NCI-H2081 treated with DMSO at 0.1 percent for 48 hours (cell line): ENCODE results near the gene RAP1GAP2.
A peak's percentile ranks its signal among the peaks of the same experiment; 100 is the strongest.
"Not testable (repeated sequence)": the region's sequence is repeated elsewhere in the genome, so short reads cannot be mapped to it uniquely, and the experiment has no call there.

Source experiments
- DNase-seq: peaks from one replicate; lab custom pipeline; 2025; lab: John Stamatoyannopoulos, UW

Gene RAP1GAP2

GRCh38 chr17:2996810-2997670, 200.8 kb downstream of the RAP1GAP2 start:
- no peak for DNase-seq

GRCh38 chr17:2998469-2998901, 202.2 kb downstream of the RAP1GAP2 start:
- not testable (repeated sequence) for DNase-seq

GRCh38 chr17:3002538-3003295, 206.5 kb downstream of the RAP1GAP2 start:
- no peak for DNase-seq

- DNase-seq: no peak
Measured at GRCh38 chr17:3003296-3004149, 207.3 kb downstream of the RAP1GAP2 start.

- peak; percentile 70 for DNase-seq
Measured at GRCh38 chr17:3004150-3004801, 208.0 kb downstream of the RAP1GAP2 start.

- no peak for DNase-seq
Measured at GRCh38 chr17:3004925-3005324, 208.7 kb downstream of the RAP1GAP2 start.

- DNase-seq: no peak
Measured at GRCh38 chr17:3005696-3006095, 209.5 kb downstream of the RAP1GAP2 start.

GRCh38 chr17:3006801-3007200, 210.6 kb downstream of the RAP1GAP2 start:
- DNase-seq: no peak

GRCh38 chr17:3007651-3008121, 211.4 kb downstream of the RAP1GAP2 start:
- no peak for DNase-seq

- no peak for DNase-seq
Measured at GRCh38 chr17:3008336-3009288, 212.4 kb downstream of the RAP1GAP2 start.

GRCh38 chr17:3009411-3009920, 213.2 kb downstream of the RAP1GAP2 start:
- DNase-seq: no peak

- no peak for DNase-seq
Measured at GRCh38 chr17:3011891-3012290, 215.7 kb downstream of the RAP1GAP2 start.

- DNase-seq: no peak
Measured at GRCh38 chr17:3012926-3013581, 216.8 kb downstream of the RAP1GAP2 start.

- no peak for DNase-seq
Measured at GRCh38 chr17:3015890-3016289, 219.7 kb downstream of the RAP1GAP2 start.

- DNase-seq: no peak
Measured at GRCh38 chr17:3017936-3018335, 221.7 kb downstream of the RAP1GAP2 start.

GRCh38 chr17:3019761-3020160, 223.5 kb downstream of the RAP1GAP2 start:
- no peak for DNase-seq

GRCh38 chr17:3020381-3020780, 224.1 kb downstream of the RAP1GAP2 start:
- no peak for DNase-seq

- no peak for DNase-seq
Measured at GRCh38 chr17:3022197-3022596, 226.0 kb downstream of the RAP1GAP2 start.

- no peak for DNase-seq
Measured at GRCh38 chr17:3024346-3024745, 228.1 kb downstream of the RAP1GAP2 start.
